H1 (cell line): ENCODE measurements around the gene GKN2. TPM values are rescaled to one million over a fixed set of nuclear protein-coding genes. Genes with fewer than 3 reads are reported as not detected.

ENCODE experiments used
- CTCF ChIA-PET: fragments of 300-600 bp; sonication (Branson Sonifier 250); formaldehyde crosslinking; loops from one replicate; lab custom pipeline; 2021; ENCODE audit not compliant: partially characterized antibody; lab: Charles Lee
- POLR2A ChIA-PET: fragments of 300-600 bp; sonication (Branson Sonifier 250); formaldehyde crosslinking; loops from one replicate; lab custom pipeline; 2021; ENCODE audit warnings: inconsistent platforms; ENCODE audit not compliant: partially characterized antibody; lab: Charles Lee
- DNase-seq, 2 experiments: peaks; one replicate each; pipeline versions ENCODE4 v3.0.0 to v3.0.0-alpha.2; 2010 to 2022; ENCODE audit warnings: low spot score in 2 of 2, low read depth in 1 of 2, mixed read lengths in 1 of 2
- FAIRE-seq: peaks from 2 replicates; lab custom pipeline; 2011; peaks lifted over from hg19 to GRCh38; lab: Jason Lieb, UNC
- H2AFZ ChIP-seq: 2 replicates; pipeline ENCODE4 v1.8.1; 2012; ENCODE audit warnings: low read length, inconsistent platforms
- H2AK5ac ChIP-seq: 2 replicates; pipeline ENCODE4 v1.6.1; 2013; ENCODE audit warnings: low read depth, low read length
- H2BK120ac ChIP-seq: replicated peaks from 2 replicates; pipeline ENCODE3; 2013; ENCODE audit warnings: low read depth, low read length, inconsistent platforms
- H2BK12ac ChIP-seq: 2 replicates; pipeline ENCODE4 v1.6.1; 2013; ENCODE audit warnings: low read depth, low read length
- H2BK15ac ChIP-seq: 2 replicates; pipeline ENCODE4 v1.6.1; 2013; ENCODE audit warnings: low read length
- H2BK20ac ChIP-seq: 2 replicates; pipeline ENCODE4 v1.6.1; 2013; ENCODE audit warnings: low read length
- H2BK5ac ChIP-seq: 2 replicates; pipeline ENCODE4 v1.6.1; 2013; ENCODE audit warnings: low read depth, low read length
- H3K14ac ChIP-seq: 2 replicates; pipeline ENCODE4 v1.6.1; 2013; ENCODE audit warnings: inconsistent platforms; ENCODE audit not compliant: insufficient read length
- H3K18ac ChIP-seq: 2 replicates; pipeline ENCODE4 v1.6.1; 2013; ENCODE audit warnings: low read length; ENCODE audit errors: extremely low read depth
- H3K23ac ChIP-seq: 2 replicates; pipeline ENCODE4 v1.6.1; 2013; ENCODE audit warnings: inconsistent platforms; ENCODE audit not compliant: insufficient read length
- H3K23me2 ChIP-seq: 2 replicates; pipeline ENCODE4 v1.6.1; 2013; ENCODE audit warnings: low read depth, low read length
- H3K27ac ChIP-seq: 2 replicates; pipeline ENCODE4 v1.6.1; 2011; ENCODE audit warnings: low read depth, low read length, inconsistent platforms
- H3K27me3 ChIP-seq, 4 experiments: replicated peaks in 1 of 4; 1 replicate in 1 of 4; 2 replicates in 3 of 4; pipeline versions ENCODE4 v1.6.1 to v1.8.1; 2011 to 2013; ENCODE audit warnings: low read length in 3 of 4, mild to moderate bottlenecking in 3 of 4, inconsistent platforms in 2 of 4, mixed read lengths in 2 of 4, moderate library complexity in 1 of 4; ENCODE audit not compliant: control insufficient read depth in 3 of 4, insufficient read depth in 3 of 4; ENCODE audit errors: extremely low read depth in 1 of 4
- H3K36me3 ChIP-seq, 4 experiments: 2 replicates each; pipeline versions ENCODE4 v1.6.1 to v1.8.1; 2011 to 2013; ENCODE audit warnings: mild to moderate bottlenecking in 4 of 4, low read length in 3 of 4, moderate library complexity in 2 of 4, control low read depth in 1 of 4, inconsistent platforms in 1 of 4; ENCODE audit not compliant: insufficient read depth in 4 of 4, control insufficient read depth in 2 of 4
- H3K4ac ChIP-seq: replicated peaks from 2 replicates; pipeline ENCODE3; 2013; ENCODE audit warnings: low read length, low read depth, mixed read lengths, inconsistent platforms; ENCODE audit not compliant: insufficient read length
- H3K4me1 ChIP-seq, 4 experiments: replicated peaks in 1 of 4; 1 replicate in 1 of 4; 2 replicates in 3 of 4; pipeline versions ENCODE4 v1.6.1 to v1.8.1; 2011 to 2013; ENCODE audit warnings: low read length in 3 of 4, inconsistent platforms in 2 of 4, mixed read lengths in 1 of 4; ENCODE audit not compliant: insufficient read depth in 4 of 4, control insufficient read depth in 3 of 4
- H3K4me2 ChIP-seq, 2 experiments: 2 replicates each; pipeline versions ENCODE4 v1.6.1 to v1.8.1; 2011 to 2013; ENCODE audit warnings: low read depth in 2 of 2, low read length in 2 of 2, control low read depth in 1 of 2, inconsistent platforms in 1 of 2, mild to moderate bottlenecking in 1 of 2; ENCODE audit not compliant: insufficient read depth in 1 of 2
- H3K4me3 ChIP-seq, 4 experiments: fragments of 200-600, 300-600 bp in 1 of 4; sonication (generic), shearing (Covaris generic), sonication (Bioruptor Twin) in 1 of 4; 2 replicates each; pipeline versions ENCODE4 v1.5.1 to v1.8.1; 2011 to 2016; ENCODE audit warnings: low read length in 4 of 4, low read depth in 3 of 4, control low read depth in 2 of 4, inconsistent platforms in 2 of 4, mild to moderate bottlenecking in 2 of 4, mixed read lengths in 1 of 4, moderate library complexity in 1 of 4; ENCODE audit not compliant: insufficient read depth in 2 of 4; ENCODE audit errors: extremely low read depth in 1 of 4
- H3K56ac ChIP-seq: replicated peaks from 2 replicates; pipeline ENCODE3; 2013; ENCODE audit warnings: low read depth, mild to moderate bottlenecking, mixed read lengths, low read length, inconsistent platforms; ENCODE audit not compliant: insufficient read length
- H3K79me1 ChIP-seq: 2 replicates; pipeline ENCODE4 v1.6.1; 2013; ENCODE audit warnings: low read depth, low read length, control low read depth
- H3K79me2 ChIP-seq, 2 experiments: 2 replicates each; pipeline versions ENCODE4 v1.6.1 to v1.8.1; 2012 to 2013; ENCODE audit warnings: low read length in 2 of 2, mild to moderate bottlenecking in 2 of 2, inconsistent platforms in 1 of 2; ENCODE audit not compliant: insufficient read depth in 2 of 2, control insufficient read depth in 1 of 2
- H3K9ac ChIP-seq, 4 experiments: replicated peaks in 1 of 4; 1 replicate in 1 of 4; 2 replicates in 3 of 4; pipeline versions ENCODE4 v1.6.1 to v1.8.1; 2011 to 2013; ENCODE audit warnings: low read depth in 3 of 4, low read length in 3 of 4, control low read depth in 2 of 4, mild to moderate bottlenecking in 2 of 4, moderate library complexity in 2 of 4, inconsistent platforms in 1 of 4; ENCODE audit errors: extremely low read depth in 1 of 4
- H3K9me3 ChIP-seq, 2 experiments: 2 replicates each; pipeline versions ENCODE4 v1.6.1 to v1.8.1; 2012 to 2013; ENCODE audit warnings: mild to moderate bottlenecking in 2 of 2, moderate library complexity in 2 of 2, control low read depth in 1 of 2, inconsistent platforms in 1 of 2, low read depth in 1 of 2, low read length in 1 of 2, mixed read lengths in 1 of 2; ENCODE audit not compliant: insufficient read depth in 2 of 2
- H4K20me1 ChIP-seq, 2 experiments: replicated peaks in 1 of 2; 2 replicates each; pipeline versions ENCODE3 to v1.8.1; 2011 to 2013; ENCODE audit warnings: inconsistent platforms in 2 of 2, low read length in 2 of 2, mild to moderate bottlenecking in 1 of 2; ENCODE audit not compliant: insufficient read depth in 2 of 2, control insufficient read depth in 1 of 2
- H4K5ac ChIP-seq: 2 replicates; pipeline ENCODE4 v1.6.1; 2013; ENCODE audit warnings: low read length, low read depth, mixed read lengths, inconsistent platforms; ENCODE audit not compliant: insufficient read length
- H4K8ac ChIP-seq: 2 replicates; pipeline ENCODE4 v1.8.0; 2013; ENCODE audit warnings: mild to moderate bottlenecking, moderate library complexity, low read length, inconsistent platforms; ENCODE audit not compliant: insufficient read depth; ENCODE audit errors: extremely low read depth
- H4K91ac ChIP-seq: replicated peaks from 2 replicates; pipeline ENCODE3; 2013; ENCODE audit warnings: low read length, mixed read lengths, inconsistent platforms; ENCODE audit not compliant: insufficient read length
- CTBP2 ChIP-seq: IDR thresholded peaks from 2 replicates; pipeline ENCODE4 v1.7.0; 2011; ENCODE audit warnings: borderline replicate concordance, mild to moderate bottlenecking, moderate library complexity, mixed read lengths, low read length; ENCODE audit not compliant: insufficient read depth, insufficient read length
- JUND ChIP-seq: IDR thresholded peaks from 2 replicates; pipeline ENCODE4 v1.6.1; 2011; ENCODE audit warnings: mild to moderate bottlenecking, improper control_type of control experiment, low read length
- KDM1A ChIP-seq: fragments of 200-600, 300-600 bp; sonication (generic); IDR thresholded peaks from 2 replicates; pipeline ENCODE4 v1.7.1; 2016; ENCODE audit warnings: mild to moderate bottlenecking, low read length, borderline replicate concordance
- MAFK ChIP-seq: IDR thresholded peaks from 2 replicates; pipeline ENCODE4 v1.6.1; 2012; ENCODE audit warnings: low read depth, mild to moderate bottlenecking, improper control_type of control experiment, low read length
- RXRA ChIP-seq: IDR thresholded peaks from 2 replicates; pipeline ENCODE4 v1.6.1; 2011; ENCODE audit warnings: low read depth, mild to moderate bottlenecking, low read length, moderate library complexity; ENCODE audit not compliant: insufficient read depth
- SRF ChIP-seq: IDR thresholded peaks from 2 replicates; pipeline ENCODE4 v1.6.1; 2011; ENCODE audit warnings: mild to moderate bottlenecking, low read depth, low read length, moderate library complexity
- TBP ChIP-seq: IDR thresholded peaks from 2 replicates; pipeline ENCODE4 v1.6.1; 2011; ENCODE audit warnings: low read depth, low read length, improper control_type of control experiment
- ZNF274 ChIP-seq: IDR thresholded peaks from 2 replicates; pipeline ENCODE4 v1.7.0; 2012; ENCODE audit warnings: low read length, borderline replicate concordance; ENCODE audit errors: extremely low read depth
- WGBS, 2 experiments: shearing (Covaris generic) in 1 of 2; methylation state at CpG; one replicate each; pipeline versions ENCODE4 v1.1.6 to v1.1.7; 2013 to 2015; ENCODE audit warnings: low lambda C conversion rate in 2 of 2, mixed read lengths in 2 of 2, inconsistent platforms in 1 of 2, low coverage in 1 of 2, missing lambda C conversion rate in 1 of 2; ENCODE audit not compliant: insufficient replicate concordance in 2 of 2, insufficient coverage in 1 of 2, insufficient read length in 1 of 2; ENCODE audit errors: extremely low coverage in 1 of 2, missing lambda C conversion rate in 1 of 2; 5-methylcytosine and 5-hydroxymethylcytosine counted together
- polyA plus RNA-seq, 7 experiments: library from polyadenylated mRNA; depleted of rRNA in 3 of 7; stranded (reverse) in 5 of 7; unstranded in 2 of 7; fragments of >200 nt in 5 of 7; fragments of 200-250 nt in 2 of 7; gene quantifications; 1 replicate in 5 of 7; 2 replicates in 1 of 7; 4 replicates in 1 of 7; pipeline versions ENCODE4 v1.2.1 to v1.2.3, GENCODE V29; 2011 to 2013; ENCODE audit warnings: missing spikeins in 2 of 7, mixed read lengths in 2 of 7
- total RNA-seq: library from RNA; stranded (reverse); fragmentation: NEBNext Ultra II Directional; extraction: Animal tissue kit (Norgen Biotek cat#: 25700); gene quantifications from 2 replicates; pipeline ENCODE4 v1.2.1, GENCODE V29; 2021
- TF ChIP-seq, protein P1 (sequence below): IDR thresholded peaks from 2 replicates; pipeline ENCODE4 v1.6.1; 2012; ENCODE audit warnings: low read length, inconsistent platforms
- TF ChIP-seq, protein P2 (sequence below), 3 experiments: IDR thresholded peaks; 1 replicate in 2 of 3; 2 replicates in 1 of 3; pipeline versions ENCODE4 v1.5.1 to v1.6.1; 2011; ENCODE audit warnings: low read length in 3 of 3, mild to moderate bottlenecking in 3 of 3, inconsistent platforms in 2 of 3, low read depth in 1 of 3, moderate library complexity in 1 of 3; ENCODE audit not compliant: insufficient read depth in 1 of 3; ENCODE audit errors: control extremely low read depth in 1 of 3

The GKN2 gene
- total and polyA plus RNA-seq, 2 of the 8 experiments (the other 6 are each of a cell fraction or from before 2014, with no cell fraction given): not detected

GRCh38 chr2:68993660-68994059 is 41.0 kb upstream of the GKN2 start:
- FAIRE-seq: no peak
- TF ChIP-seq, protein P1, sequence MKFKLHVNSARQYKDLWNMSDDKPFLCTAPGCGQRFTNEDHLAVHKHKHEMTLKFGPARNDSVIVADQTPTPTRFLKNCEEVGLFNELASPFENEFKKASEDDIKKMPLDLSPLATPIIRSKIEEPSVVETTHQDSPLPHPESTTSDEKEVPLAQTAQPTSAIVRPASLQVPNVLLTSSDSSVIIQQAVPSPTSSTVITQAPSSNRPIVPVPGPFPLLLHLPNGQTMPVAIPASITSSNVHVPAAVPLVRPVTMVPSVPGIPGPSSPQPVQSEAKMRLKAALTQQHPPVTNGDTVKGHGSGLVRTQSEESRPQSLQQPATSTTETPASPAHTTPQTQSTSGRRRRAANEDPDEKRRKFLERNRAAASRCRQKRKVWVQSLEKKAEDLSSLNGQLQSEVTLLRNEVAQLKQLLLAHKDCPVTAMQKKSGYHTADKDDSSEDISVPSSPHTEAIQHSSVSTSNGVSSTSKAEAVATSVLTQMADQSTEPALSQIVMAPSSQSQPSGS: no peak
- TF ChIP-seq, protein P2, sequence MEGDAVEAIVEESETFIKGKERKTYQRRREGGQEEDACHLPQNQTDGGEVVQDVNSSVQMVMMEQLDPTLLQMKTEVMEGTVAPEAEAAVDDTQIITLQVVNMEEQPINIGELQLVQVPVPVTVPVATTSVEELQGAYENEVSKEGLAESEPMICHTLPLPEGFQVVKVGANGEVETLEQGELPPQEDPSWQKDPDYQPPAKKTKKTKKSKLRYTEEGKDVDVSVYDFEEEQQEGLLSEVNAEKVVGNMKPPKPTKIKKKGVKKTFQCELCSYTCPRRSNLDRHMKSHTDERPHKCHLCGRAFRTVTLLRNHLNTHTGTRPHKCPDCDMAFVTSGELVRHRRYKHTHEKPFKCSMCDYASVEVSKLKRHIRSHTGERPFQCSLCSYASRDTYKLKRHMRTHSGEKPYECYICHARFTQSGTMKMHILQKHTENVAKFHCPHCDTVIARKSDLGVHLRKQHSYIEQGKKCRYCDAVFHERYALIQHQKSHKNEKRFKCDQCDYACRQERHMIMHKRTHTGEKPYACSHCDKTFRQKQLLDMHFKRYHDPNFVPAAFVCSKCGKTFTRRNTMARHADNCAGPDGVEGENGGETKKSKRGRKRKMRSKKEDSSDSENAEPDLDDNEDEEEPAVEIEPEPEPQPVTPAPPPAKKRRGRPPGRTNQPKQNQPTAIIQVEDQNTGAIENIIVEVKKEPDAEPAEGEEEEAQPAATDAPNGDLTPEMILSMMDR (IDR thresholded peaks at IDR 0.05; ENCODE audit: control extremely low read depth in 1 of 3, insufficient read depth in 1 of 3, low read depth in 1 of 3, low read length in 3 of 3): no peak
- TF ChIP-seq MAFK (no peak), KDM1A (no peak), TBP (no peak), JUND (no peak), CTBP2 (no peak), SRF (no peak), RXRA (no peak), ZNF274 (no peak)

More at GRCh38 chr2:68993660-68994059, 41.0 kb upstream of the GKN2 start:
- H2AK5ac ChIP-seq: no peak overlapping the region
- no peak for DNase-seq
- POLR2A ChIA-PET: no interaction called here
- no peak overlapping the region for H3K23ac ChIP-seq
- no peaks in the 10 kb centered on the region for H3K4me1 ChIP-seq
- no peak overlapping the region for H2BK5ac ChIP-seq
- H3K79me2 ChIP-seq: no peaks in the 10 kb centered on the region
- no peak overlapping the region for H2AFZ ChIP-seq
- H3K4me3 ChIP-seq: no peak overlapping the region
- H4K20me1 ChIP-seq: no peaks in the 10 kb centered on the region
- WGBS, 2 experiments: 82% methylated on average over 5 of the region's 7 CpGs; no CpG with 5 or more reads in 1 of the 2 experiments
- no peaks in the 10 kb centered on the region for H3K9me3 ChIP-seq
- no peak overlapping the region for H3K4ac ChIP-seq
- peaks cover 1% of the 10 kb centered on the region; the same call in 1 of the 2 replicates for H3K23me2 ChIP-seq
- no peak overlapping the region for H4K5ac ChIP-seq
- no peak overlapping the region for H3K14ac ChIP-seq
- H3K27ac ChIP-seq: no peak overlapping the region
- H2BK15ac ChIP-seq: no peak overlapping the region
- CTCF ChIA-PET: interaction anchor here (1.7 kb wide), 1 partner anchor 50 kb away, joined by 7 read pairs; no protein-coding TSS in a partner anchor
- no peak overlapping the region for H4K91ac ChIP-seq
- H3K27me3 ChIP-seq: no peaks in the 10 kb centered on the region
- H4K8ac ChIP-seq: no peak overlapping the region
- no peak overlapping the region for H3K4me2 ChIP-seq
- no peaks in the 10 kb centered on the region for H3K36me3 ChIP-seq
- H2BK20ac ChIP-seq: no peak overlapping the region
- H3K56ac ChIP-seq: no peak overlapping the region
- H3K9ac ChIP-seq: no peak overlapping the region
- H3K79me1 ChIP-seq: no peaks in the 10 kb centered on the region
- no peak overlapping the region for H3K18ac ChIP-seq
- H2BK120ac ChIP-seq: no peak overlapping the region
- no peak overlapping the region for H2BK12ac ChIP-seq
